ENCODE results near the gene GLRA1.

DNA sequence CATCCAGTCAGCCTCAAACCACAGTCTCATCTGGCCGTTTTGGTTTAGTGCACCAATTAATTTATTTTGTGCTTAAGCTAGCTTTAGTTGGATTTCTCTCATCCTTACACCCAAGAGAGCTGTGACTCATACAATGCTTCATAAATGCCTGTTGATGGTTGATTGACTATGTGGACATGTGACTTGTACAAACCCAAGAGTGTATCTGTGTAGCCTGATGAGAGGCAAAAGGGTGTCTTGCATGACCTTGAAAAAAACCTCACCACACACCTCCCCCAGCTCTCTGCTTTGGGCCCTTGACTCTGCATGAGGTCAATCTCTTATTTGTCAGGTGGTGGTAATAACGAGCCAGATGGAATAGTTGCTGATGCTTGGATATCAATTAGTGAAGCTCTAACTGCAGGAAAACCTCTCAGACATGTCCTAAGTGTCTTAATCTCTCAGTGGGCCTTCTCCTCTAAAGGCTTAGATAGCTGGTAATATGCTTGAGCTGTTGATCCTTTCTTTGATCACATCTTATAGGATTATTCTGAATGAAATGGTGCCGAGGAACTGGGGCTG lies 10.6 kb upstream of the GLRA1 start:
- TF ChIP-seq, protein P1, sequence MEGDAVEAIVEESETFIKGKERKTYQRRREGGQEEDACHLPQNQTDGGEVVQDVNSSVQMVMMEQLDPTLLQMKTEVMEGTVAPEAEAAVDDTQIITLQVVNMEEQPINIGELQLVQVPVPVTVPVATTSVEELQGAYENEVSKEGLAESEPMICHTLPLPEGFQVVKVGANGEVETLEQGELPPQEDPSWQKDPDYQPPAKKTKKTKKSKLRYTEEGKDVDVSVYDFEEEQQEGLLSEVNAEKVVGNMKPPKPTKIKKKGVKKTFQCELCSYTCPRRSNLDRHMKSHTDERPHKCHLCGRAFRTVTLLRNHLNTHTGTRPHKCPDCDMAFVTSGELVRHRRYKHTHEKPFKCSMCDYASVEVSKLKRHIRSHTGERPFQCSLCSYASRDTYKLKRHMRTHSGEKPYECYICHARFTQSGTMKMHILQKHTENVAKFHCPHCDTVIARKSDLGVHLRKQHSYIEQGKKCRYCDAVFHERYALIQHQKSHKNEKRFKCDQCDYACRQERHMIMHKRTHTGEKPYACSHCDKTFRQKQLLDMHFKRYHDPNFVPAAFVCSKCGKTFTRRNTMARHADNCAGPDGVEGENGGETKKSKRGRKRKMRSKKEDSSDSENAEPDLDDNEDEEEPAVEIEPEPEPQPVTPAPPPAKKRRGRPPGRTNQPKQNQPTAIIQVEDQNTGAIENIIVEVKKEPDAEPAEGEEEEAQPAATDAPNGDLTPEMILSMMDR (IDR thresholded peaks at IDR 0.05) = no peak
- TF ChIP-seq POLR2A (IDR thresholded peaks at IDR 0.05; ENCODE audit: low read depth) (no peak), EP300 (IDR thresholded peaks at IDR 0.05) (no peak)

Measured in esophagus muscularis mucosa (tissue), 4 donors.